K562 (cell line): ENCODE results near the gene ZNF30. TPM values are rescaled to one million over a fixed set of nuclear protein-coding genes. Genes with fewer than 3 reads are reported as not detected.

Experiments
- BCOR ChIP-seq: fragments of 450-650 bp; IDR thresholded peaks from 2 replicates; pipeline ENCODE4 v1.6.1; 2016
- CCNT2 ChIP-seq: IDR thresholded peaks from 2 replicates; pipeline ENCODE4 v1.6.1; 2011; ENCODE audit warnings: borderline replicate concordance, low read depth, mild to moderate bottlenecking, moderate library complexity, mixed read lengths, low read length; ENCODE audit not compliant: insufficient read length; ENCODE audit errors: extremely low read depth
- CTBP1 ChIP-seq: fragments of 450-650 bp; IDR thresholded peaks from 2 replicates; pipeline ENCODE4 v1.6.1; 2016; ENCODE audit warnings: borderline replicate concordance
- CXXC5 ChIP-seq: fragments of 250-450 bp; sonication (Bioruptor Pico); IDR thresholded peaks from 2 replicates; pipeline ENCODE4 v1.8.0; 2022; ENCODE audit warnings: inconsistent platforms, mild to moderate bottlenecking, moderate library complexity
- ERF ChIP-seq: fragments of 450-650 bp; formaldehyde crosslinking; IDR thresholded peaks from 2 replicates; pipeline ENCODE4 v1.4.0; 2020; ENCODE audit warnings: mild to moderate bottlenecking, mixed read lengths
- IRF9 ChIP-seq: fragments of 450-650 bp; IDR thresholded peaks from 2 replicates; pipeline ENCODE4 v1.6.1; 2016; ENCODE audit warnings: missing biosample characterization, missing genetic modification characterization
- KDM1A ChIP-seq, 2 experiments: fragments of 450-650 bp; IDR thresholded peaks; 2 replicates each; pipeline ENCODE4 v1.6.1; 2016; ENCODE audit warnings: mild to moderate bottlenecking in 2 of 2
- MYC ChIP-seq, 2 experiments: fragments of 250-450 bp in 1 of 2; sonication (Bioruptor Pico) in 1 of 2; IDR thresholded peaks; 2 replicates each; pipeline versions ENCODE4 v1.5.1 to v1.6.1; 2012 to 2021; ENCODE audit warnings: low read depth in 2 of 2, borderline replicate concordance in 1 of 2, improper control_type of control experiment in 1 of 2, low read length in 1 of 2, mild to moderate bottlenecking in 1 of 2, moderate library complexity in 1 of 2
- PPARD ChIP-seq: fragments of 250-450 bp; sonication (Bioruptor Pico); IDR thresholded peaks from 2 replicates; pipeline ENCODE4 v1.8.0; 2022; ENCODE audit warnings: inconsistent platforms, mild to moderate bottlenecking, moderate library complexity
- RNF2 ChIP-seq: sonication (generic); IDR thresholded peaks from 2 replicates; pipeline ENCODE4 v1.6.1; 2016
- TFAP4 ChIP-seq: sonication (generic); formaldehyde crosslinking; IDR thresholded peaks from 2 replicates; pipeline ENCODE4 v1.8.0; 2022; ENCODE audit warnings: missing genetic modification reagents, mild to moderate bottlenecking, moderate library complexity, borderline replicate concordance
- THRB ChIP-seq: fragments of 450-650 bp; formaldehyde crosslinking; conservative IDR thresholded peaks from 2 replicates; pipeline ENCODE4 v1.4.0; 2022; ENCODE audit warnings: mild to moderate bottlenecking, missing genetic modification characterization
- YY1 ChIP-seq, 3 experiments: IDR thresholded peaks; 2 replicates each; pipeline ENCODE4 v1.6.1; 2011; ENCODE audit warnings: low read length in 2 of 3, mild to moderate bottlenecking in 2 of 3, moderate library complexity in 2 of 3, borderline replicate concordance in 1 of 3, control low read depth in 1 of 3, low read depth in 1 of 3; ENCODE audit not compliant: insufficient read depth in 3 of 3, insufficient replicate concordance in 2 of 3, control insufficient read depth in 1 of 3, insufficient read length in 1 of 3; ENCODE audit errors: extremely low read depth in 1 of 3
- ZEB2 ChIP-seq: fragments of 450-650 bp; IDR thresholded peaks from 2 replicates; pipeline ENCODE4 v1.6.1; 2016
- ZNF324 ChIP-seq: fragments of 250-450 bp; sonication (Bioruptor Pico); IDR thresholded peaks from 2 replicates; pipeline ENCODE4 v1.4.0; 2020; ENCODE audit warnings: mild to moderate bottlenecking
- ZNF41 ChIP-seq: fragments of 250-450 bp; sonication (Bioruptor Pico); conservative IDR thresholded peaks from 2 replicates; pipeline ENCODE4 v1.4.0; 2020; ENCODE audit warnings: mild to moderate bottlenecking
- ZNF561 ChIP-seq: fragments of 450-650 bp; formaldehyde crosslinking; conservative IDR thresholded peaks from 2 replicates; pipeline ENCODE4 v1.4.0; 2020; ENCODE audit warnings: mild to moderate bottlenecking, moderate library complexity
- ZNF592 ChIP-seq: fragments of 450-650 bp; IDR thresholded peaks from 2 replicates; pipeline ENCODE4 v1.6.1; 2017; ENCODE audit warnings: antibody characterized with exemption, mild to moderate bottlenecking
- polyA plus RNA-seq, 8 experiments: library from polyadenylated mRNA; depleted of rRNA in 4 of 8; stranded (reverse) in 5 of 8; unstranded in 3 of 8; fragments of >200 nt; fragmentation: Nextera tagmentation in 2 of 8; fragmentation: Illumina TruSeq in 1 of 8; extraction: Ambion mirVana in 2 of 8; extraction: Trizol in 1 of 8; gene quantifications; 2 replicates each; pipeline versions ENCODE4 v1.2.1 to v1.2.3, GENCODE V29; 2011 to 2014; ENCODE audit warnings: inconsistent platforms in 1 of 8, missing spikeins in 1 of 8
- total RNA-seq, 7 experiments: library from RNA; depleted of rRNA in 6 of 7; stranded (reverse); fragments of >200 nt in 6 of 7; fragmentation: Illumina TruSeq in 2 of 7; extraction: Trizol in 2 of 7; gene quantifications; 2 replicates each; pipeline versions ENCODE4 v1.2.1 to v1.2.3, GENCODE V29; 2011 to 2021; ENCODE audit warnings: low replicate concordance in 1 of 7

ZNF30 gene
- total and polyA plus RNA-seq, 9 of the 15 experiments (the other 6 are each of a cell fraction or from before 2014, with no cell fraction given): 7.3 to 13.4 (median 10.6) TPM

- TF ChIP-seq TFAP4 (peak; percentile 41; the same call in 1 of the 2 replicates), CTBP1 (peak; percentile 81; the same call in 1 of the 2 replicates), CCNT2 (peak; percentile 56), THRB (0 out of 2 replicates have a peak, but pooled peaks have one; percentile 72), YY1 (IDR thresholded peaks at IDR 0.05; ENCODE audit: borderline replicate concordance in 1 of 3, control insufficient read depth in 1 of 3, extremely low read depth in 1 of 3, insufficient read depth in 3 of 3, insufficient read length in 1 of 3, insufficient replicate concordance in 2 of 3, low read depth in 1 of 3, low read length in 2 of 3) (peak in 1 of 3 experiments; percentile 23), ZNF41 (0 out of 2 replicates have a peak, but pooled peaks have one; percentile 18), RNF2 (peak; percentile 90), BCOR (peak; percentile 25; the same call in 1 of the 2 replicates), ZNF324 (CRISPR knock-in tag) (peak; percentile 51; the same call in 1 of the 2 replicates), CXXC5 (peak; percentile 92), ZNF561 (0 out of 2 replicates have a peak, but pooled peaks have one; percentile 26), PPARD (CRISPR knock-in tag) (0 out of 2 replicates have a peak, but pooled peaks have one; percentile 27), IRF9 (peak; percentile 93), ZEB2 (peak; percentile 89), ERF (CRISPR knock-in tag) (peak; percentile 36; the same call in 1 of the 2 replicates), KDM1A (IDR thresholded peaks at IDR 0.05) (peak; percentile 91), ZNF592 (peak; percentile 100), MYC (IDR thresholded peaks at IDR 0.05; ENCODE audit: low read depth, low read length) (peak; percentile 65), MYC (CRISPR knock-in tag; IDR thresholded peaks at IDR 0.05; ENCODE audit: borderline replicate concordance, low read depth) (0 out of 2 replicates have a peak, but pooled peaks have one; percentile 56)
Measured at GRCh38 chr19:34920090-34920786, 6.5 kb upstream of the ZNF30 start (continued).
